GM12874 (cell line): Measurements from ENCODE around the gene DUT.

Experiments used
- CTCF ChIP-seq: IDR thresholded peaks from 2 replicates; pipeline ENCODE4 v1.5.1; 2011; ENCODE audit warnings: low read depth, mild to moderate bottlenecking, control low read depth, low read length, moderate library complexity; ENCODE audit not compliant: insufficient read depth

DUT gene

GRCh38 chr15:48330855-48331795, at the start of gene DUT:
Gene DUT, plus strand, starts transcription at chr15:48331429. Its CDS starts 87 bp downstream, at chr15:48331516.
- no peak for TF ChIP-seq CTCF

GRCh38 chr15:48281674-48282073, 49.6 kb upstream of the DUT start:
- no peak for TF ChIP-seq CTCF

GRCh38 chr15:48282216-48282615, 49.0 kb upstream of the DUT start:
- TF ChIP-seq CTCF, result no peak

GRCh38 chr15:48283396-48284145, 47.7 kb upstream of the DUT start:
- no peak for TF ChIP-seq CTCF

- peak; percentile 54; the same call in 1 of the 2 replicates for TF ChIP-seq CTCF
These were observed 45.7 kb upstream of the DUT start for GRCh38 chr15:48285329-48286214.

- TF ChIP-seq CTCF, result no peak
These were observed 41.6 kb upstream of the DUT start for GRCh38 chr15:48289628-48290027.
